K562 (cell line): ENCODE results near the gene ZC3H12A. TPM values are rescaled to one million over a fixed set of nuclear protein-coding genes. Genes with fewer than 3 reads are reported as not detected.

Experiments
- ATF6 ChIP-seq: sonication (generic); formaldehyde crosslinking; IDR thresholded peaks from 2 replicates; pipeline ENCODE4 v1.4.0; 2020; ENCODE audit warnings: mild to moderate bottlenecking, missing genetic modification reagents
- CTBP1 ChIP-seq: fragments of 450-650 bp; IDR thresholded peaks from 2 replicates; pipeline ENCODE4 v1.6.1; 2016; ENCODE audit warnings: borderline replicate concordance
- EGR1 ChIP-seq: fragments of 450-650 bp; conservative IDR thresholded peaks from 2 replicates; pipeline ENCODE4 v1.6.1; 2017; ENCODE audit warnings: mild to moderate bottlenecking
- ESRRB ChIP-seq: fragments of 250-450 bp; sonication (Bioruptor Pico); IDR thresholded peaks from 2 replicates; pipeline ENCODE4 v1.5.0; 2020; ENCODE audit warnings: mild to moderate bottlenecking, moderate library complexity, borderline replicate concordance
- NRF1 ChIP-seq, 2 experiments: fragments of 450-650 bp; IDR thresholded peaks in 1 of 2; conservative IDR thresholded peaks in 1 of 2; 2 replicates each; pipeline ENCODE4 v1.6.1; 2014; ENCODE audit warnings: mild to moderate bottlenecking in 2 of 2
- RB1 ChIP-seq: fragments of 450-650 bp; IDR thresholded peaks from 2 replicates; pipeline ENCODE4 v1.6.1; 2017; ENCODE audit warnings: low read depth, mild to moderate bottlenecking
- RBM15 ChIP-seq: fragments of 200-400 bp; formaldehyde crosslinking; IDR thresholded peaks from 2 replicates; pipeline ENCODE4 v1.6.1; 2018; ENCODE audit warnings: mild to moderate bottlenecking, low read length, moderate library complexity; ENCODE audit not compliant: insufficient read depth
- RREB1 ChIP-seq: fragments of 250-450 bp; sonication (Bioruptor Pico); IDR thresholded peaks from 2 replicates; pipeline ENCODE4 v1.4.0; 2020
- SIN3A ChIP-seq, 2 experiments: fragments of 150-350 bp in 1 of 2; IDR thresholded peaks; 2 replicates each; pipeline ENCODE4 v1.6.1; 2011 to 2016; ENCODE audit warnings: borderline replicate concordance in 2 of 2, low read depth in 2 of 2, low read length in 2 of 2, mild to moderate bottlenecking in 2 of 2, moderate library complexity in 2 of 2; ENCODE audit not compliant: control insufficient read depth in 1 of 2
- SREBF1 ChIP-seq: fragments of 150-350 bp; IDR thresholded peaks from 2 replicates; pipeline ENCODE4 v1.6.1; 2014; ENCODE audit warnings: antibody characterized with exemption, low read depth, low read length, borderline replicate concordance
- YY1 ChIP-seq, 3 experiments: IDR thresholded peaks; 2 replicates each; pipeline ENCODE4 v1.6.1; 2011; ENCODE audit warnings: low read length in 2 of 3, mild to moderate bottlenecking in 2 of 3, moderate library complexity in 2 of 3, borderline replicate concordance in 1 of 3, control low read depth in 1 of 3, low read depth in 1 of 3; ENCODE audit not compliant: insufficient read depth in 3 of 3, insufficient replicate concordance in 2 of 3, control insufficient read depth in 1 of 3, insufficient read length in 1 of 3; ENCODE audit errors: extremely low read depth in 1 of 3
- ZNF655 ChIP-seq: fragments of 250-450 bp; sonication (Bioruptor Pico); IDR thresholded peaks from 2 replicates; pipeline ENCODE4 v1.5.0; 2021
- polyA plus RNA-seq, 8 experiments: library from polyadenylated mRNA; depleted of rRNA in 4 of 8; stranded (reverse) in 5 of 8; unstranded in 3 of 8; fragments of >200 nt; fragmentation: Nextera tagmentation in 2 of 8; fragmentation: Illumina TruSeq in 1 of 8; extraction: Ambion mirVana in 2 of 8; extraction: Trizol in 1 of 8; gene quantifications; 2 replicates each; pipeline versions ENCODE4 v1.2.1 to v1.2.3, GENCODE V29; 2011 to 2014; ENCODE audit warnings: inconsistent platforms in 1 of 8, missing spikeins in 1 of 8
- total RNA-seq, 7 experiments: library from RNA; depleted of rRNA in 6 of 7; stranded (reverse); fragments of >200 nt in 6 of 7; fragmentation: Illumina TruSeq in 2 of 7; extraction: Trizol in 2 of 7; gene quantifications; 2 replicates each; pipeline versions ENCODE4 v1.2.1 to v1.2.3, GENCODE V29; 2011 to 2021; ENCODE audit warnings: low replicate concordance in 1 of 7
- TF ChIP-seq, protein P1 (sequence below): fragments of 450-650 bp; IDR thresholded peaks from 2 replicates; pipeline ENCODE4 v1.6.1; 2016; ENCODE audit warnings: borderline replicate concordance

The ZC3H12A gene
- total and polyA plus RNA-seq, 9 of the 15 experiments (the other 6 are each of a cell fraction or from before 2014, with no cell fraction given), result 0.14 to 9.4 (median 6.7) TPM

- TF ChIP-seq RREB1 (CRISPR knock-in tag), result 0 out of 2 replicates have a peak, but pooled peaks have one; percentile 67
- TF ChIP-seq, protein P1, sequence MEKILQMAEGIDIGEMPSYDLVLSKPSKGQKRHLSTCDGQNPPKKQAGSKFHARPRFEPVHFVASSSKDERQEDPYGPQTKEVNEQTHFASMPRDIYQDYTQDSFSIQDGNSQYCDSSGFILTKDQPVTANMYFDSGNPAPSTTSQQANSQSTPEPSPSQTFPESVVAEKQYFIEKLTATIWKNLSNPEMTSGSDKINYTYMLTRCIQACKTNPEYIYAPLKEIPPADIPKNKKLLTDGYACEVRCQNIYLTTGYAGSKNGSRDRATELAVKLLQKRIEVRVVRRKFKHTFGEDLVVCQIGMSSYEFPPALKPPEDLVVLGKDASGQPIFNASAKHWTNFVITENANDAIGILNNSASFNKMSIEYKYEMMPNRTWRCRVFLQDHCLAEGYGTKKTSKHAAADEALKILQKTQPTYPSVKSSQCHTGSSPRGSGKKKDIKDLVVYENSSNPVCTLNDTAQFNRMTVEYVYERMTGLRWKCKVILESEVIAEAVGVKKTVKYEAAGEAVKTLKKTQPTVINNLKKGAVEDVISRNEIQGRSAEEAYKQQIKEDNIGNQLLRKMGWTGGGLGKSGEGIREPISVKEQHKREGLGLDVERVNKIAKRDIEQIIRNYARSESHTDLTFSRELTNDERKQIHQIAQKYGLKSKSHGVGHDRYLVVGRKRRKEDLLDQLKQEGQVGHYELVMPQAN, result peak; percentile 37; the same call in 1 of the 2 replicates
- 0 out of 2 replicates have a peak, but pooled peaks have one; percentile 39 for TF ChIP-seq RB1
- TF ChIP-seq EGR1, result peak; percentile 72
- TF ChIP-seq SREBF1, result no peak
- peak in 1 of 2 experiments; percentile 19; a peak in 3 of 4 replicates for TF ChIP-seq NRF1 (conservative IDR thresholded peaks at IDR 0.05 in 1 of 2, IDR thresholded peaks at IDR 0.05 in 1 of 2)
- TF ChIP-seq RBM15, result no peak
- TF ChIP-seq ESRRB, result no peak
- TF ChIP-seq SIN3A (IDR thresholded peaks at IDR 0.05; ENCODE audit: borderline replicate concordance in 2 of 2, control insufficient read depth in 1 of 2, low read depth in 2 of 2, low read length in 2 of 2), result peak in 1 of 2 experiments; percentile 60; a peak in 1 of 4 replicates
- peak; percentile 27; the same call in 1 of the 2 replicates for TF ChIP-seq CTBP1
- 0 out of 2 replicates have a peak, but pooled peaks have one; percentile 74 for TF ChIP-seq ATF6 (CRISPR knock-in tag)
- TF ChIP-seq YY1 (IDR thresholded peaks at IDR 0.05; ENCODE audit: borderline replicate concordance in 1 of 3, control insufficient read depth in 1 of 3, extremely low read depth in 1 of 3, insufficient read depth in 3 of 3, insufficient read length in 1 of 3, insufficient replicate concordance in 2 of 3, low read depth in 1 of 3, low read length in 2 of 3), result peak in 1 of 3 experiments; percentile 10
- TF ChIP-seq ZNF655, result no peak
These were observed 39.5 kb downstream of the ZC3H12A start (continued) for GRCh38 chr1:37513795-37514349.
